LoVo (cell line): ENCODE data around the gene CHIC2.
"Not testable (repeated sequence)": the region's sequence is repeated elsewhere in the genome, so short reads cannot be mapped to it uniquely, and the experiment has no call there.

Experiments used
- DNase-seq: peaks from one replicate; pipeline ENCODE4 v3.0.0-alpha.2; 2016; ENCODE audit warnings: low spot score

The CHIC2 gene

DNA sequence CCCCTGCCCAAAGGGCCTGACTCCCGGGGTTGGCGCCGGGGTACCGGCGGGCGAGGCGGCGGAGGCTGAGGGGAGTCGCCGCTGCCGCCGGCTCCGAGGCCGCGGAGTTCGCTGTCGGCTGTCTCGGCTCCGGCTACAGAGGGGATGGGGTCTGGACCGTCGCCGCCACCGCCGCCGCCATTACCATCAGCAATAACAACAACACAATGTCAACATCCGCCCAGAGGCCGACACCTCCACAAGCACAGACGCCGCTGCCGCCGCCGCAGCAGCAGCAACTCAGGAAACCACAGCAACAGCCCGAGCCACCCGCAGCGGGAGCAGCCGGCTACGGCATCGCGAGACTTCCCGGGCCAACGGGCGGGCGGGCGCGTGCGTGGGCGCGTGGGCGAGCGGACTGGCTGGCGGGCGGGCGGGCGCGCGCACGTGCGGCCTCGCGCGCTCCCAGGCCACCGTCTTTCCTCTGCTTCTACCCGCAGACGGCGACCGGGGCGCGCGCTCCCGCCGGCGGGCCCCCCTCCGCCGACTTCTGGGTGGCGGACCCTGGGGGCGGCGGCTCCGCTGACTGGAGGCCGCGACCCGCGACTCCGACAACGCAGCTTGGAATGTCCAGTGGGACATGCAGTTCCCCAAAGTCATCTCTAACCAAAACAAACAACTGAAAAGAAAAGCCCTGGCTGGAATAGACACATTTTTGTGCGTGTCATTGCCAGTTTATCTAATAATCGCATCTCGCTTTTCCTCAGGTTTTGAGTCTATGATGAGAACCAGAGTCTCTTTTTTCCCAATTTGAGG is at the start of gene CHIC2:
Gene CHIC2, minus strand, starts transcription at position 289 of the 795 bp plus-strand sequence. CDS start 305 bp downstream, outside the sequence.
- DNase-seq, result peak; percentile 92

DNA sequence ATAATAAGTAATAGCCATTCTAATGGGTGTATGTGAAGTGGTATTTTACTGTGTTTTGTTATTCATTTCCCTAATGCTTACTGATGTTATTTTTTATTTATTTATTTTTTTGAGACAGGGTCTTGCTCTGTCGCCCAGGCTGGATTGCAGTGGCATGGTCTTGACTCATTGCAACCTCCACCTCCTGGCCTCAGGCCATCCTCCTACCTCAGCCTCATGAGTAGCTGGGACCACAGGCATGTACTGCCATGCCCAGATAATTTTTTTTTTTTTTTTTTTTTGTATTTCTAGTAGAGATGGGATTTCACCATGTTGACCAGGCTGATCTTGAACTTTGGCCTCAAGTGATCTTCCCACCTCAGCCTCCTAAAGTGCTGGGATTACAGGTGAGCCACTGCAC is 48.8 kb upstream of the CHIC2 start:
- not testable (repeated sequence) for DNase-seq

DNA sequence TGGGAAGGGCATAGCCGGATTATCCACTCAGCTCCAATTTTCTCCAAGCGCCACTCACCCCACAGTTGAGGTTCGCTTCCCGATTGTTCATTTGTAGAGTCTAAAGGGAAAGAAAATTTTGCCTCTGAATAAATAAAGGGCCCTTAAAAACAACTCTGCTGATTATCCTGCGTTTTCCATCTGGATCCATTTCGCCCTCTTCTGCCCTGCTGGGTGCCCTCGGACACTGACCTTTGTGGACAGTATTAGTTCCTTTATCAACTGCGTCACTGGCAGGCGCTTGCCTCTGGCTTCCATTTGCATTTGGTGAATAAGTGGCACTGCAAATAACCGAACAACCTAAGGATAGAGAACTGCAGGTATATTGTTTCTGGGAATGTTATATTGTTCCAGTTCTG is 45.6 kb upstream of the CHIC2 start:
- no peak for DNase-seq

DNA sequence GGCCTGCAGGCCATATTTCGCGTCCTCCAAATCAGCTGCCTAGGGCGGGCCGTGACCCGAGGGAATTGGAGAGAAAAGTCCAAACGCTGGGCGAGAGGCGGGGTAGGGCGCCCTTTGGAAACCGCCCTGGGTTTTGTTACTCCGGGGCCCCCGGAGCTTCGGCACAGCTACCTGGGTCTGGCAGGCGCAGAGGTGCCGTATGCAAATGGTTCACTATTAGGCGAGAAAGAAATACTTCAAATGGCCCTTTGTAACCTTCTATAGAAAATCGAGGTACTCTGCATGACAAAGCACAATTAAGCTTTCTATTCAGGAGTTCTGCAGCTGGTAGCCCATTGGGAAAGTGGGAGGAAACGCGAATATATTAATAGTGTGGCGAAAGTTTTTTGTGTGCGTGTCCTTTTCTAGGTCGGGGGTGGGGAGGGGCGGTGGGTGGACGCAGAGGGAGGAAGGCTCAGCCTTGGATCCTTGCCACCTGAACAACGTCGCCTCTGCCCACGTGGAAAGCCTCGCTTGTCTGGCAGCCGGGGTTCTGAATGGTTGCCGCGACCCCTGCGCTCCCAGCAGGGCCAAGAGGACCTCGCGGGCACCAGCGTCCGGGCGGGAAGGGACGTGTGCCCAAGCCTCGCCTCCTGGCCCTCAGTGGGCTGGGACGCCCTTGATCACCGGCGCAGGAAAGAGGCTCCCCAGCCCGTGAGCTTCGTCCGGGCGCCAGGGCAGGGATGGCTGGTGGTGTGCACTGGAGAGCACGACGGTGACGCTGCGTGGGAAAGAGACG is 45.0 kb upstream of the CHIC2 start:
- no peak for DNase-seq

DNA sequence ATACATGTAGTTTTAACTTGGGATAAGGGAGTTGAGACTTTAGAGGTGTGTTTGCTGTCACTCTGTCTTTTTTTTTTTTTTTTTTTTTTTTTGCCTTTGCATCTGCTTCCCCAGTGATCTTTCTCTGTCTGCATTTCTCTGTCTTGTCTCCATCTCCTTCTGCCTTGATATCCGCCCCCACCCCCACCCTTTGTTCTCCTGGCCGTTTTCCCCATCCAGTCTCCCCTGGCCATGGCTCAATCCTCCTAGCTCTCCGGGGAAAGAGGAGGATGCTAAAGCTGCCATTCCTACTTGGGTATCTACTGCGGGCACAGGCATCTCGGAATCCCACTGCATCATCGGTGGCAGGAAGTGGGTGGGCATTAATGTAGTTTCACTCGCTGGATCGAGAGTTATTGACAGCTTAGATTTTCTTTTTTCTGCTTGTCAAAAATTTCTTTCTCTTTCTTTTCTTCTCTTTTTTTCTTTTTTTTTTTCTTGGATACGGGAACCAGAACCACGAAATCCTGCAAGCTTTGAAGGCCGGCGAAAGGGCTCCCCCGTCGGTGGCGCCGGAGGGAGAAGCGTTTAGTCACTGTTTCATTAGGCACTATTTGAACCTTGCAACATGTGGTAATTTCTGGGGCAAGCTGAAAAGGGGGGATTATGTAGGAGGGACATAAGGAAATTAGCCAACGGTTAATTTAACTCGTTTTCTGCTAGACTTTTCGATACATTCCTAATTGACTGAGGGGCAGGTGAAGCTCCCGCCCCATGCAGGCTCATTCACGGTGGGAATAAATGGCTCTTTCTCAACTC is 43.7 kb upstream of the CHIC2 start:
- DNase-seq, result no peak

DNA sequence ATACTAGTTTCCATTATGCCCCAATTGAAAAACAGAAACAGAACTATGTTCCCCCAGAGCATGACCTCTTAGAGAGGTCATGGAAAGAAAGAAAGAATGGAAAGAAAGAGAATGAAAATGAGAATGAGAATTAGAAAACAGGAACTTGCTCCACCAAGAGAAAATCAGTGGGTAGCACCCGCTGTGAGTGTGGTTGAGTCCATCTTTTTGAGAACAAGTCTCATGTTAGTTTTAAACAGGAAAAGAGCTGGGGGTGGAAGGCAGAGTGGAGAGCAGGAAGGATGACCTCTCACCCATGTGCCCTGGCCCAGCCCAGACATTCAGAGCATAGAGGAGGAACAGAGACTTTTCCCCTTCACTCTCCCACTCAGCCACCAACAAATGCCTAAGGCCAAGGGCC is 40.5 kb upstream of the CHIC2 start:
- no peak for DNase-seq

DNA sequence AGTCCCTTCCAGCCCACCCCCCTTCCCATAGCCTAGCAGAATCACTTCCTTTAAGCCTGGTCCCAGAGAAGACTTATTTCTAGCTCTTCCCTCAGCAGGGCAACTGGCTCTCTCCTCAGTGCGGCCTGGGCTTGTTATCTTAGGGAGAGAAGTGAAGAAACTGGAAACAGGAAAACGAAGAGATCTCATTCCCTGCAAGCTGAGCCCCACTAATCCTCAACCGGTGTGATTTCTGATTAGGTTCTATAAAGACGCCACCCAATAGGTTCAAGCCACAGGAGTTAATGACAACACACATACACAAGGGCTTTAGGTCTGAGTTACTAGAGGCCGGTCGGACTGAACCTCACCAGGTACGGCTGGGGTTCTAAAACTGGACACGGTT is 38.8 kb upstream of the CHIC2 start:
- DNase-seq, result no peak

DNA sequence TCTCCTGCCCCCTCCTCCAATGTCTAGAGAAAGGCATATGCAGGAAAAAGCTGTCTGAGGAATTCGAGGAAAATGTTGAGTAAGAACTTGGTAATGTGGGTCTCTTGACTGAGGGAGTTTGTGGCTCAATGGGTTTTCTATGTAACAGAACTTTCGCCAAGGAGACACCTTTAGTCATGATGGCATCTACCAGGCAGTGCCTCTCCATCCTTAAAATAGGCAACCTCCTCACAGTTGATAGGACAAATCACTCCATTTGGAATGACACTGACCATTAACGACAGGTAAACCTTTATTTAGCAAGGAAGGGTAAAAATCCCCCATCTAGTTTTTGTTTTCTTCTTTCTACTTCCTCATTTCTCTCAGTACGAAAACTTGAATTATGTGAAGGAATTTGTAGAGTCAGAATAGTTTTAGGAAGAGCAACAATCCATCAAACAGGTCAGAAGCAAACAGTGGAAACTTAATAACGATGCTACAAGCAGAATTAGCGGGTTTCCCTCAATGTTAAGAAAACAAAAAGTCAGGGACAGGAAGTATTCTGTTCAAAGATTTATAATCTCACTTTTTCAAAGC is 38.2 kb upstream of the CHIC2 start:
- no peak for DNase-seq

DNA sequence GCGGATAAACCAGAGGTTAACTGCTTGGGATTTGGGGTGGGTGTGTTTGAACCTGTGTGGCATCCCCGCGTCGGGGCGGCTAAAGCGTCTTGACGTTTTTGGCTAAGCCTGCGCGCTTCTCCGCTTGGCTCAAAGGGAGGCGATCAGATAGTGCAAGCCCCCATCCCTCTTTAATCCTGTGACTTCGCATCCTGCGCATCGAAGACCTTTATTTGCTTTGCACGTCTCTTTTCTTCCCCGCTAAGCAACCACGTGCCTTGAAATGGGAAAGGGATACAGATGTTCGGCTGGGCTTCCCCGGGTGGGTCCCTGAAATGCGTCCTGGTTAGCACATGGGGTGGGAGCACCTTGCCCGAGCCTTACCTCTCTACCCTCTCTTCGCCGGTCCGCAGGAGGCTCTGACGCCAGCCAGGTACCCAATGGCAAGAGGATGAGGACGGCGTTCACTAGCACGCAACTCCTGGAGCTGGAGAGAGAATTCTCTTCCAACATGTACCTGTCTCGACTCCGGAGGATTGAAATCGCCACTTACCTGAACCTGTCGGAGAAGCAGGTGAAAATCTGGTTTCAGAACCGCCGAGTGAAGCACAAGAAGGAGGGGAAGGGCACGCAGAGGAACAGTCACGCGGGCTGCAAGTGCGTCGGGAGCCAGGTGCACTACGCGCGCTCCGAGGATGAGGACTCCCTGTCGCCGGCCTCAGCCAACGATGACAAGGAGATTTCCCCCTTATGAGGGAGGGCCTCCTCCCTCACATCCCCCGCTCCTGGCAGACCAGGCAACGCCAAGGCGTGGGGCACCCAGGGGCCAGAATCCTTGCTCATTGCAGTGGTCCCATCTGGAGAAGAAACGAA is 37.0 kb upstream of the CHIC2 start:
- DNase-seq, result no peak

DNA sequence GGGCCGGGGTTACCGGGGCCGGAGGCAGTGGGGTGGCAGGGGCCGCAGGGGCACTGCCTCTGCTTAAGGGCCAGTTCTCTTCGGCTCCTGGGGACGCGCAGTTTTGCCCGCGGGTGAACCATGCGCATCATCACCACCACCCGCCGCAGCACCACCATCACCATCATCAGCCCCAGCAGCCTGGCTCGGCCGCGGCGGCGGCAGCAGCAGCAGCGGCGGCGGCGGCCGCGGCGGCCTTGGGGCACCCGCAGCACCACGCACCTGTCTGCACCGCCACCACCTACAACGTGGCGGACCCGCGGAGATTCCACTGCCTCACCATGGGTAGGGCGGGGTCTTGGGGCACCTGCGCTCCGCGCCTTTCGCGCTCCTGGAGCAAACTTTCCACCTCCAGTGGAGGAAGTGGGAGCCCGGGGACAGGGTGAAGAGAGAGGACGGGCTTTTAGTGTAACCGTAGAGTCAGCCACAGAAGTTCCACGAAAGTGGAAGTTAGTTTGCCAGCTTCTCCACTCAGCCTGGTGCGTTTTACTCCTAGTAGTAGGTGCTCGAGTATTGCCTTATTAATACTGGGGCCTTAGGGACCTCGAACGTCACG is 36.3 kb upstream of the CHIC2 start:
- DNase-seq, result no peak

DNA sequence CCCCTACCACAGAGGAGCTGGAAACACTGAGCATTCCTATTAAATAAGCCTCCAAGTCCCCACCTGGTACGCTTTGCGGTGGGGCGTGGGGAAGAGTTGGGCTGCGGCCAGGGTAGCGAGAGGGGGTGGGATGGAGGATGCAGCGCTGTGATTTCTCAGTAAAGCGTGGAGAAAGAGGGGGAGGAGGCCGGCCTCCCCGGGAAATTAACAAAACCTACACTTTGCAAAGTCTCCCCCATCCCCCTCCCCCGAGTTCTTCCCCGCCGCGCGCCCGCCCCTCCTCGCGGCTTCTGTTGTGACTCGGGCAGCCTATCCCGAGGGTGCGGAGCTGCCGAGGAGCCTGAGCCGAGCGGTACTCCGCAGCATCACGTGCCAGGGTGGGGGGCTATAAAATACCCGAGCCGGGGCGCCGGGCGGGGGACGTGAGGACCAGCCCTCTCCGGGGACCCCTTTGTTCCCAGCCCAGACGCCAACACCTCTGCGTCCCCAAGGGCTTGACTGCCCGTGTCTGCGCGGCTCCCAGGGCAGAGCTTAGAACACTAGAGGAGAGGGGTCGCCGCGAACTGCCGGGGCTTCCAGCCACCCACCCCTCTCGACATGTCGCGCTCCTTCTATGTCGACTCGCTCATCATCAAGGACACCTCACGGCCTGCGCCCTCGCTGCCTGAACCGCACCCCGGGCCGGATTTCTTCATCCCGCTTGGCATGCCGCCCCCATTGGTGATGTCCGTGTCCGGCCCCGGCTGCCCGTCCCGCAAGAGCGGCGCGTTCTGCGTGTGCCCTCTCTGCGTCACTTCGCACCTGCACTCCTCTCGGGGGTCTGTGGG is 35.6 kb upstream of the CHIC2 start, which contains the start of gene GSX2:
Gene GSX2, plus strand, starts transcription at position 416 of the 827 bp plus-strand sequence. Its CDS starts 182 bp downstream, at position 598.
- no peak for DNase-seq

- no peak for DNase-seq
These were observed 34.9 kb upstream of the CHIC2 start for GRCh38 chr4:54099287-54099747.

DNA sequence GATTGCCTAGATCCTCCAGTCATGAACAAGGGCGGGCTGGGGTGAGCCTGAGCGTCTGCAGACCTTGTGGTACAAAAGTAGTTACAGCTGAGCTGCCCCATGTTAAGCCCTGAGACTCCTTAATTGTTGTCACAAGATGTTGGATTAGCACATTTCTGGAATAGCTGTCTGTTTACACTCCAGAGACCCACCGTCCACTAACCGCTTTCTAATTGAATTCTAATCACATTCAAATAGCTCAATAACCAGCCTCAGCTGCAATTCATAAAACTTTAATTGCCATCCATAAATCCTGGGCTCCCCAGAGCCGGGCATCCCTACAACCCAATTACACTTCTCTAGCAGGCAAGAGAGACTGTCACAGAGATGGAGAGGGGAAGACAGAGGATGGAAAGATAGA is 34.0 kb upstream of the CHIC2 start:
- no peak for DNase-seq

- no peak for DNase-seq
These were observed 32.7 kb upstream of the CHIC2 start for GRCh38 chr4:54097152-54097551.

- no peak for DNase-seq
These were observed 32.0 kb upstream of the CHIC2 start for GRCh38 chr4:54096295-54096962.

GRCh38 chr4:54095110-54095825 is 30.9 kb upstream of the CHIC2 start:
- DNase-seq, result no peak

DNA sequence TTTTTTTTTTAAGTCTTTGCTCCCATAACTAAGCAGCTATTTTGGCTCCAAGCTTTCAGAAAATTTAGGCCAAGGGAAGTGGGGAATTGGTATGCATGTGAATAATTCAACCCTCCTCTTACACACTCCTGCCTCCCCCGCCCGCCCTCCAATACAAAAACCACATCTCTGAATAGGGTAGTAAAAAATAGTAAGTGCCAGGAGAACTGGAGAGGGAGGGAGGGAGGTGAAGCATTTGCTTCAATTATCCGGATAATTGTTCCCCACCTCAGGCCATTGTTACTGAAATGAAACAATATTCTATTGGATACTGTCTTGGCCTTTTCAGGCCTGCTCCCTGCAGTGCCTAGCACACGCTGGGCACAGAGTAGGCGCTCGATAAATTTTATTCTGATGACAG is 30.0 kb upstream of the CHIC2 start:
- DNase-seq, result no peak
